Activated CD4-positive, alpha-beta T cell treated with anti-CD3 and anti-CD28 coated beads, Interleukin-2, amount 10 ng/mL, durations not matched to agents 24 days and 14 days (primary cell): ENCODE data around the gene OTUB2. TPM values are rescaled to one million over a fixed set of nuclear protein-coding genes. Genes with fewer than 3 reads are reported as not detected.

Source experiments
- DNase-seq: peaks from one replicate; pipeline ENCODE4 v3.0.0; 2022
- H3K27ac Mint-ChIP-seq: one replicate; pipeline ENCODE4 v1.8.0; 2022; ENCODE audit warnings: mild to moderate bottlenecking, mixed read lengths
- H3K27me3 Mint-ChIP-seq: one replicate; pipeline ENCODE4 v1.8.0; 2022; ENCODE audit warnings: mixed read lengths
- H3K36me3 Mint-ChIP-seq: one replicate; pipeline ENCODE4 v1.8.0; 2022; ENCODE audit warnings: low read depth, mild to moderate bottlenecking, mixed read lengths
- H3K4me1 Mint-ChIP-seq: one replicate; pipeline ENCODE4 v1.8.0; 2021; ENCODE audit warnings: mixed read lengths
- H3K4me3 Mint-ChIP-seq: one replicate; pipeline ENCODE4 v1.8.0; 2022; ENCODE audit warnings: mild to moderate bottlenecking, moderate library complexity, mixed read lengths
- H3K9me3 Mint-ChIP-seq: one replicate; pipeline ENCODE4 v1.8.0; 2021; ENCODE audit warnings: mixed read lengths
- intact Hi-C: fragments of 100-400 bp; cut with micrococcal nuclease; formaldehyde crosslinking; loops from one replicate; pipeline ENCODE4 v1.15.1; 2023
- total RNA-seq: library from RNA; stranded (reverse); gene quantifications from 2 replicates; pipeline ENCODE4 v1.2.3, GENCODE V29; 2022

The OTUB2 gene
- total RNA-seq, 1 donor from 2014 or later = 1.7 TPM

- H3K9me3 Mint-ChIP-seq = no peaks in the 10 kb centered on the region
- DNase-seq = no peak
- intact Hi-C loops = loop anchor here (1.0 to 10.0 kb wide), 2 partner anchors 9 to 374 kb away; no protein-coding TSS in a partner anchor
- H3K27me3 Mint-ChIP-seq = peaks cover 11% of the 10 kb centered on the region
- no peaks in the 10 kb centered on the region for H3K36me3 Mint-ChIP-seq
- H3K4me1 Mint-ChIP-seq = peaks cover 41% of the 10 kb centered on the region
- H3K27ac Mint-ChIP-seq = peak overlapping the region; percentile 69
- peak overlapping the region; percentile 40 for H3K4me3 Mint-ChIP-seq
These were observed 5.1 kb upstream of the OTUB2 start for GRCh38 chr14:94021001-94021400.

- peak overlapping the region; percentile 40 for H3K4me3 Mint-ChIP-seq
These were observed 4.6 kb upstream of the OTUB2 start for GRCh38 chr14:94021416-94022157.

GRCh38 chr14:94022532-94023411 is 3.4 kb upstream of the OTUB2 start:
- Mint-ChIP-seq H3K4me1 (peaks cover 44% of the 10 kb centered on the region), H3K27ac (peak overlapping the region; percentile 69), H3K9me3 (no peaks in the 10 kb centered on the region), H3K27me3 (peaks cover 7% of the 10 kb centered on the region), H3K4me3 (peak overlapping the region; percentile 40), H3K36me3 (no peaks in the 10 kb centered on the region)
- intact Hi-C loops = loop anchor here (10.0 kb wide), 1 partner anchor 372 kb away; no protein-coding TSS in a partner anchor
- no peak for DNase-seq

More at GRCh38 chr14:94021416-94022157, 4.6 kb upstream of the OTUB2 start:
- no peaks in the 10 kb centered on the region for H3K36me3 Mint-ChIP-seq
- H3K4me1 Mint-ChIP-seq = peaks cover 42% of the 10 kb centered on the region
- H3K27ac Mint-ChIP-seq = peak overlapping the region; percentile 69
- peak; percentile 79 for DNase-seq
- peaks cover 11% of the 10 kb centered on the region for H3K27me3 Mint-ChIP-seq
- intact Hi-C loops = loop anchor here (1.0 to 10.0 kb wide), 2 partner anchors 9 to 373 kb away; no protein-coding TSS in a partner anchor
- H3K9me3 Mint-ChIP-seq = no peaks in the 10 kb centered on the region

- Mint-ChIP-seq H3K9me3 (no peaks in the 10 kb centered on the region), H3K36me3 (no peaks in the 10 kb centered on the region), H3K27me3 (peaks cover 2% of the 10 kb centered on the region), H3K4me3 (no peak overlapping the region), H3K4me1 (peaks cover 53% of the 10 kb centered on the region), H3K27ac (no peak overlapping the region)
- intact Hi-C loops = loop anchor here (10.0 kb wide), 1 partner anchor 370 kb away; no protein-coding TSS in a partner anchor
- no peak for DNase-seq
These were observed 1.6 kb upstream of the OTUB2 start for GRCh38 chr14:94024549-94024948.

- Mint-ChIP-seq H3K4me3 (peak overlapping the region; percentile 75), H3K36me3 (no peaks in the 10 kb centered on the region), H3K27ac (peak overlapping the region; percentile 52), H3K9me3 (no peaks in the 10 kb centered on the region), H3K27me3 (no peaks in the 10 kb centered on the region), H3K4me1 (peaks cover 47% of the 10 kb centered on the region)
- DNase-seq = no peak
- intact Hi-C loops = loop anchor here (1.0 to 10.0 kb wide), 4 partner anchors 11 to 369 kb away; partner anchors contain the start of genes DDX24 and IFI27L1
These were observed 420 bp upstream of the OTUB2 start for GRCh38 chr14:94025720-94026119.

- Mint-ChIP-seq H3K27ac (no peak overlapping the region), H3K36me3 (no peaks in the 10 kb centered on the region), H3K4me3 (peak overlapping the region; percentile 54), H3K4me1 (peaks cover 34% of the 10 kb centered on the region), H3K27me3 (no peaks in the 10 kb centered on the region), H3K9me3 (no peaks in the 10 kb centered on the region)
- DNase-seq = no peak
- intact Hi-C loops = loop anchor here (1.0 to 10.0 kb wide), 4 partner anchors 9 to 368 kb away; partner anchors contain the start of genes DDX24 and IFI27L1
These were observed 839 bp downstream of the OTUB2 start for GRCh38 chr14:94026889-94027469.

GRCh38 chr14:94027566-94028449 is 1.7 kb downstream of the OTUB2 start:
- Mint-ChIP-seq H3K27ac (peak overlapping the region; percentile 55), H3K9me3 (no peaks in the 10 kb centered on the region)

GRCh38 chr14:94028450-94028826 is 2.3 kb downstream of the OTUB2 start:
- Mint-ChIP-seq H3K4me3 (peak overlapping the region; percentile 53), H3K9me3 (no peaks in the 10 kb centered on the region), H3K27me3 (no peaks in the 10 kb centered on the region), H3K4me1 (peaks cover 20% of the 10 kb centered on the region), H3K27ac (peak overlapping the region; percentile 55), H3K36me3 (no peaks in the 10 kb centered on the region)
- peak; percentile 74 for DNase-seq
- intact Hi-C loops = loop anchor here (5.0 to 10.0 kb wide), 2 partner anchors 54 to 366 kb away; partner anchors contain the start of genes DDX24 and IFI27L1

More at GRCh38 chr14:94027566-94028449, 1.7 kb downstream of the OTUB2 start:
- H3K4me1 Mint-ChIP-seq = peaks cover 26% of the 10 kb centered on the region
- H3K4me3 Mint-ChIP-seq = peak overlapping the region; percentile 54
- no peaks in the 10 kb centered on the region for H3K27me3 Mint-ChIP-seq
- no peaks in the 10 kb centered on the region for H3K36me3 Mint-ChIP-seq
- no peak for DNase-seq
- intact Hi-C loops = loop anchor here (2.0 to 10.0 kb wide), 3 partner anchors 49 to 367 kb away; partner anchors contain the start of genes DDX24 and IFI27L1

GRCh38 chr14:94029265-94029664 is 3.1 kb downstream of the OTUB2 start:
- H3K27ac Mint-ChIP-seq = no peak overlapping the region
- DNase-seq = no peak
- H3K9me3 Mint-ChIP-seq = no peaks in the 10 kb centered on the region
- H3K36me3 Mint-ChIP-seq = no peaks in the 10 kb centered on the region
- intact Hi-C loops = loop anchor here (5.0 to 10.0 kb wide), 2 partner anchors 53 to 366 kb away; partner anchors contain the start of genes DDX24 and IFI27L1
- peaks cover 18% of the 10 kb centered on the region for H3K4me1 Mint-ChIP-seq
- no peaks in the 10 kb centered on the region for H3K27me3 Mint-ChIP-seq
- H3K4me3 Mint-ChIP-seq = no peak overlapping the region

GRCh38 chr14:94029671-94030203 is 3.6 kb downstream of the OTUB2 start:
- H3K4me3 Mint-ChIP-seq = no peak overlapping the region
- H3K27me3 Mint-ChIP-seq = no peaks in the 10 kb centered on the region
- no peak for DNase-seq
- H3K4me1 Mint-ChIP-seq = peaks cover 16% of the 10 kb centered on the region
- H3K36me3 Mint-ChIP-seq = no peaks in the 10 kb centered on the region
- no peaks in the 10 kb centered on the region for H3K9me3 Mint-ChIP-seq
- no peak overlapping the region for H3K27ac Mint-ChIP-seq
- intact Hi-C loops = loop anchor here (5.0 to 10.0 kb wide), 3 partner anchors 53 to 365 kb away; partner anchors contain the start of genes DDX24 and IFI27L1

GRCh38 chr14:94030571-94030970 is 4.4 kb downstream of the OTUB2 start:
- H3K27ac Mint-ChIP-seq = no peak overlapping the region
- H3K27me3 Mint-ChIP-seq = no peaks in the 10 kb centered on the region
- H3K4me3 Mint-ChIP-seq = no peak overlapping the region
- peaks cover 16% of the 10 kb centered on the region for H3K4me1 Mint-ChIP-seq
- intact Hi-C loops = loop anchor here (10.0 kb wide), 1 partner anchor 274 kb away; no protein-coding TSS in a partner anchor
- no peak for DNase-seq
- H3K36me3 Mint-ChIP-seq = no peaks in the 10 kb centered on the region
- no peaks in the 10 kb centered on the region for H3K9me3 Mint-ChIP-seq

- peaks cover 10% of the 10 kb centered on the region for H3K4me1 Mint-ChIP-seq
- H3K36me3 Mint-ChIP-seq = no peaks in the 10 kb centered on the region
- intact Hi-C loops = loop anchor here (10.0 kb wide), 1 partner anchor 273 kb away; no protein-coding TSS in a partner anchor
- no peaks in the 10 kb centered on the region for H3K27me3 Mint-ChIP-seq
- no peak overlapping the region for H3K4me3 Mint-ChIP-seq
- H3K27ac Mint-ChIP-seq = no peak overlapping the region
- no peaks in the 10 kb centered on the region for H3K9me3 Mint-ChIP-seq
- no peak for DNase-seq
These were observed 5.2 kb downstream of the OTUB2 start for GRCh38 chr14:94031161-94031882.
